Measurements from ENCODE around the gene MGST2.
A peak's percentile ranks its signal among the peaks of the same experiment; 100 is the strongest.
"Not testable (repeated sequence)": the region's sequence is repeated elsewhere in the genome, so short reads cannot be mapped to it uniquely, and the experiment has no call there.

The MGST2 gene

DNA sequence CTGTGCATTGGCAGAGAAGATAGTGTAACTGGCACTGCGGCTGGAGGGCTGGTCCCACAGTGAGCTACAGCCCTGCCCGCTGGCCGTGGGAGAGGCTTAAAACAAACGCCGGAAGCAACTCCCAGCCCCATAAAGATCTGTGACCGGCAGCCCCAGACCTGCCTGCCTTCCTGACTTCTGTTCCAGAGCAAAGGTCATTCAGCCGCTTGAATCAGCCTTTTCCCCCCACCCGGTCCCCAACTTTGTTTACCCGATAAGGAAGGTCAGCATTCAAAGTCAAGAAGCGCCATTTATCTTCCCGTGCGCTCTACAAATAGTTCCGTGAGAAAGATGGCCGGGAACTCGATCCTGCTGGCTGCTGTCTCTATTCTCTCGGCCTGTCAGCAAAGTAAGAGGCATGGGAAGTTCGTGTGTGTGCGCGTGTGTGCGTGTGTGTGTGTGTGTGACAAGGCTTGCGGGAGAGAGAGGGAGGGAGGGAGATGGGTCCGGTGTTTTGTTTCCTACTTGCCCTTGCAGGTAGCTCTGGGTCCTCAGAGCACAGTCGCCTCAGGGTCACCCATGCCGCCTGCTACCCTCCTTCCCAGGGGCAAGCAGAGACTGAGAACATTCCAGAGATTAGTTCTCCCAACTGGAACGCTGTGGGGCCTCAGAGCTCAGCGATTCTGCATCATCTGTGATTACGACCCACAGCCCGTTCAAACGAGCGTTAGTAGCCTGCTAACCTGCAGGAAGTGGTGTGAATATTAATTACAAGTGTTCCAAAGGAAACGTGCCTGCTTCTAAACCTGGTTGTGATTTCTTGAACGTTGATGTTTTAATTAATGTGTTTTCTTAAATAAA, at the start of gene MGST2:
Gene MGST2, plus strand, starts transcription at position 130 of the 840 bp plus-strand sequence. Its CDS starts 201 bp downstream, at position 331.
- DNase-seq (ENCODE audit: low spot score): peak; percentile 72

- no peak for DNase-seq (ENCODE audit: low spot score)
These were observed 47.7 kb upstream of the MGST2 start for GRCh38 chr4:139617702-139618490.

GRCh38 chr4:139619644-139620043, 46.0 kb upstream of the MGST2 start:
- DNase-seq (ENCODE audit: low spot score): no peak

GRCh38 chr4:139622901-139623381, 42.7 kb upstream of the MGST2 start:
- no peak for DNase-seq (ENCODE audit: low spot score)

DNA sequence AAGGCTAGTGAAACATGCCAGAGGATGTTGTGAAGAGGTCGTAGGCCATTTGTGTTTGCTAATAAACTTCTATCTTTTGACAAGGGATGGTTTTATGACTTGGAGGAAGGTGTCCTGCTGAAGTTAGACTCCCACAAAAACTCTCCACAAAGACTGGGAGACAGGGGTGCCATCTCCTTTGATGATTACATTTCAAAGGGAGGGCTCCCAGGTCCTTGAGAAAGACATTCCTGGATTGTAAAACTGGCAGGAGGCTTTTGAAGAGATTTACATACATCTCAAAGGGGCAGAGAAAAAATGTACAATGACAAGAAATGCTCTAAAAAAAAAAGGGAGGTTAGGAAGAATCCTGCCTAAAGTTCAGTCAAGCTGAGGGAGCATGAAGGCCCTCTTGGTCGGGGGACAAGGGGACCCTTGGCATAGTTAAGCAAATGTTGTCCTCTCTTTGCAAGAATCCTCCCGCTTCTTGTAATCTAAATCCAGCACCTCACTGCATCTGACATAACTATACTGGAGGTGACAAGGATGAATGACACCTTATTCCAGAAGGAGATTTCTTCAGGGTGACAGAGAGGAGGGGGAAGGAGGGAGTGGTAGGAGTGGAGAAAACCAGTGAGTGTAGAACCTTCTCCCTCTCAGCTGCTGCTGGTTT, 41.1 kb upstream of the MGST2 start:
- no peak for DNase-seq (ENCODE audit: low spot score)

- no peak for DNase-seq (ENCODE audit: low spot score)
These were observed 40.5 kb upstream of the MGST2 start for GRCh38 chr4:139625093-139625455.

DNA sequence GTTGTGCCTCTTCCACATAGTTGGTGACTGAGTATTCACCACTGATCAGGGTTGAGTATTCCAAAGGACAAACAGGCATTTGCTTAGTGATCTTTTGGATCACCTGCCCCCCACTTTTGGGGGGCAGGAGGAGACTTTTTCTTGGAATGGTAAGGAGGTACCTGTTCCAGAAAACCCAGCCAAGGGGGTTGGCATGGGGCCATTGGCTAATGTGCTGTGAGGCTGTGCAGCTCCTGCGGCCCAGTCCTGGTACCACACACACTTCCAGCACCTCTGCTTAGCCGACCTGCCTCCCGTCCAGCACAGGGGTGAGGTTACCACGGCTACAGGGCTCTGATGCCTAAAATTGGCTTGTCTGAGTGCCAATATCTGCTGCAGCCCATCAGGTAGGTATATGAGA, 40.1 kb upstream of the MGST2 start:
- DNase-seq (ENCODE audit: low spot score): no peak

DNA sequence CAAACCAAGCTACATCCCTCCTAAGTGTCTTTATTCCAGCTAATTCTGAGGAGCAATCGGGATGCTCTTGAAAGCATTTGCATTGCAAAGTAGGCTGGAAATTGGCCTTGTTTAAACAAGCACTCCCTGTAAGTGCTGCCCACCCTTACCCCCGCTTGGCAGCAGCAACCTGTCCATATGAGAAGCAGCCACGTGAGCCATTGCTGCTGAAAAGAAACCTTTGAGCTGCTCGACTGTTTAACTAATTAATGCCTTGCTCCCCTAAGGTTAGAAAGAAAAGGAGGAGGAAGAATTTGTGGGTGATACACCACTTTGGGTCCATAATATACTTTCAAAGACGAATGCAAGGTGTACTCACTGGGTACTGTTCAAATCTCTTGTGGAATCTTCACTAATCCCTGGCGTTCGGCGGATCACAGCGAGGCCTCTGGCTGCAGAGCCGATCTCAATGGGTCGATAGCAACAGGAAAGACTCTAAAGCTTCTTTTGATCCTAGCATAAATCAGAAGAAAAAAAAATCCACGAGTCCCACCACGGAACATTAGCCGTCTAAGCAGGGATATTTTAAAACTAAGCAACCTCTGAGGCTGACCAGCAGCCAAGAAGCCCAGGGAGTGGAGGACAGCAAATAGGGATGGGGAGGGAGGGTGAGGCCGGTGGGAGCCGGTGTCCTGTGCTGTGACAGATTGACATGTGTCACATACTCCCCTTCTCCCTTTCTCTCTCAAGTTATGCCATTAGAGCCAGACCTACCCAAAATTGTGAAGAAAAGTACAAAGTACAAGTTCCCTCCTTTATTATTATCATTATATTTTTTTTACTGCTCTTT, 37.2 kb upstream of the MGST2 start:
- no peak for DNase-seq (ENCODE audit: low spot score)

- DNase-seq (ENCODE audit: low spot score): no peak
These were observed 36.0 kb upstream of the MGST2 start for GRCh38 chr4:139629436-139630125.

DNA sequence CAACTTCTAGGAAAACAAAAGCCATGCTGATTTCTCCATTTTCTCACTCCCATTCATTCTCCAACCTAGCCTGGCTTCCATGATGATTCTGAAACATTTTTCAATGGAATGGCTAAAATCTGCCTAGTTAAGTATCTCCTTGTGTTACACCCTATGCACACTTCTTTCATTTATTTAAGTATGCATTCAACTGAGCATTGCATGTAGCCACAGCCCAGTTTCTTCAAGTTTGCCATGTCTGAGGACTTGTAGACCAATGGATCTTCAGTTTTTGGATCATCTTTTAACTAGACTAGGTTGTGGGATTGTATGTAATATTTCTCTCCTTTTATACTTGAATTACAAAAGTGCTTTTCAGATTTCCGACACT, 35.5 kb upstream of the MGST2 start:
- no peak for DNase-seq (ENCODE audit: low spot score)

DNA sequence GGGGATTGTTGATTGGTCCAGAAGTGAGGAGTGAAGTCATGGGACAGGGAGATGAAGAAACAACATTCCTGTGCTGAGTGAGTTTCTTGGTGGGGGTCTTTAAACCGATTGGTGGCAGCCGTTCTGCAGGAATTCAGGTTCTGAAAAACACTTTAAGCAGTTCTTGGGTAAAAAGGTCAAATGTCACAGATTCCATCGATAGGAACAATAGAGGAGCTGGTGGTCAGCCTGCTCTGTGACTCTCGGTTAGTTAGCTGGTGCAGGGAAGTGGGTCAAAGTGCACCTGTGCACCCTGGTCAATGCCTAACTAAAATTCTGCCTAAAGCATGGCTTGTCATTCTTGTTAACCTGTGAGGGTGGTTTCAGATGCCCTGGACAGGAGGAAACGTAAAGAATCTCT, 34.6 kb upstream of the MGST2 start:
- no peak for DNase-seq (ENCODE audit: low spot score)

GRCh38 chr4:139631791-139632190, 33.8 kb upstream of the MGST2 start:
- no peak for DNase-seq (ENCODE audit: low spot score)

- DNase-seq (ENCODE audit: low spot score): not testable (repeated sequence)
These were observed 32.9 kb upstream of the MGST2 start for GRCh38 chr4:139632739-139633138.

DNA sequence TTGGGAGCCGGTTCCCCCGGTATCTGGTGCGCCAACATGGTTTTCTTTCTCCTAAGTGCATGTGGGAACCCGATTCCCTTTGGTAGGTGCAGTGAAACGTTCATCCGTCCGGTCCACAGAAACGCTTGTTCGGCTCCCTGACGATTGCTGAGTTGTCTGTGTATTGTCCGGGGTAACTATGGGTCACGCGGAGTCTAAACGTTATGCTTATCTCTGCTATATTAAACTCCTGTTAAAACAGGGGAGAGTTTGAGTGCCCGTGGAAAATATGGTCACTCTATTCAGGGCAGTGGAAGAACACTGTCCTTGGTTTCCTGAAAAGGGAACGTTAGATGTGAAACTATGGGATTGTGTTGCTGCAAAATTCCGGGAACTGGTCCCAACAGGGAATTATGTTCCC, 32.4 kb upstream of the MGST2 start:
- no peak for DNase-seq (ENCODE audit: low spot score)

DNA sequence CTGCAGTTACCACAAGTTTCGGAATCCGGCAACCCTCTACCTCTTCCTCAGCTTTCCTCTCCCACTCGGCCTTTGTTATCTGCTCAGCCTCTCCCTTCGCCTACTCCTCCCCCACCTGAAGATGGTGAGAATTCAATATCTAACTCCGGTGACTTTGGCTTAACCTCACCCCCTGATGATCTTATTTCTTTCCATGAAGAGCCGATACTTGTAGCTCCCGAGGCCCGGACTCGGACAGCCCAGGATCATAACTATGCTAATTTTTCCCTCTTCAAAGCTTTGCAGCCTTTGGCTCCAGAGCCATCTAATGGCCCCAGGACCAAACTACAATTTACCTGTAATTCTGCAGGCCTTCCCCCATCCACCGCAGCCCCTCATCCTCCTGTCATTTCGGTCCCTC, 32.0 kb upstream of the MGST2 start:
- no peak for DNase-seq (ENCODE audit: low spot score)

DNA sequence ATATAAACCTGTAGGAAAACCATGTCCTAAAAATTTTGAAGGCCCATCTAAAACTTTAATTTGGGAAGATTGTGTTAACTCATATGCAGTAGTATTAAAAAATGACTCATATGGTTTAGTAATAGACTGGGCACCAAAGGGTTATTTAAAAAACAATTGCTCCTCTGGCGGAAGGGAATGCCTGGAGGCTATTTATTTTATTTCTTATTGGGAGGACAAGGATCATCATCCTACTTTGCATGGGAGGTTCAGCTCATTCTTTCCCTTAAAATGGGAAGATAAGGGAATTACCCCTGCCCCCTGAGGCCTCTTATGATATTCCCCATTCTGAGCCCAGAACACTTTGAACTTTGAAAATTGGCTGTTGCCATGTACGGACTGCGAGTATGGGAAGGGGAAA, 29.7 kb upstream of the MGST2 start:
- DNase-seq (ENCODE audit: low spot score): no peak

DNA sequence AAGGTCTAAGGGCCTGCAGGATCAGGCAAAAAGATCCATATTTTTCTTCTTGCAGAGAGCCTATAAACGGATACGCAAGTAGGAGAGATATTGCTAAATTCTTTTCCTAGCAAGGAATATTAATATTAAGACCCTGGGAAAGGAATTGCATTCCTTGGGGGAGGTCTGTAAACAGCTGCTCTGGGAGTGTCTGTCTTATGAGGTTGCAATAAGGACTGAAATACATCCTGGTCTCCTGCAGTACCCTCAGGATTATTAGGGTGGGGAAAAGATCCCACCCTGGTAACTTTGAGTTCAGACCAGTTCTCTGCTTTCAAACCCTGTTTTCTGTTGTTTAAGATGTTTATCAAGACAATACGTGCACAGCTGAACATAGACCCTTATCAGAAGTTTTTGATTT, 27.3 kb upstream of the MGST2 start:
- DNase-seq (ENCODE audit: low spot score): not testable (repeated sequence)

GRCh38 chr4:139639654-139640053, 26.0 kb upstream of the MGST2 start:
- no peak for DNase-seq (ENCODE audit: low spot score)

DNA sequence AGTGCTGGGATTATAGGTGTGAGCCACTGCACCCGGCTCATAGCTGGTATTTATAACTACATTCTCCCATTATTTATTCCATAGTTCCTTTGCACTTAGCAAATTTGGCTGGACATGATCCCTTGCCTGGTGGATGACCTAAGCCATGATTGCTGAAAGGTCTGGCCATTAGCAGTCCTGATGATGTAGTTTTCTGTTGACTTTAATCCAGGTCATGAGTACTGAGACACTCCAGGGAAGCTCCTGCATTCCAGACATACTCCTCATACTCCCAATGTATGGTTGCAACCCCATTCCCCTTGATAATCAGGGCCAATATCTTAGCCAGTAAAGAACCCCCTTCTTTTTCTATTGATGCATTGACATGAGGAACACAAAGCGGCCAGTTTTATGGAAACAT, 24.4 kb upstream of the MGST2 start:
- no peak for DNase-seq (ENCODE audit: low spot score)

DNA sequence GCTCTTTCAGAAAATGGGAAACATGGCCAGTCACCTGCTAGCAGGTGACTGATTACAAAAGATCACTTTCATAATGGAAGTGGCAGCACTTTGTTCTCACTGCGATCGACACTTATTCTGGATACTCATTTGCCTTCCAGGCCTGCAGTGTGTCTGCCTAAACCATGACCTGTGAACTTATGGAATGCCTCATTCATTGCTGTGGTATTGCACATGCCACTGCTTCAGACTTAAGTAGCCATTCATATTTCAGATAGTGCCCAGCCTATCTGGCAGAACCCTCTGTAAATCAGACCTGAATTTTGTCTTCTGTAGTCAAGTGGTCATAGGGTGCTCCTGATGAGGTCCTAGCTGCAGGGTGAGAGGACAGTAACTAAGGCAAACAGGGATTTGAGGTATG, 23.3 kb upstream of the MGST2 start:
- DNase-seq (ENCODE audit: low spot score): no peak

Measured in kidney capillary endothelial cell (primary cell).